BE2C (cell line): ENCODE data around the gene TOP2B.

Experiments used
- DNase-seq: peaks from one replicate; pipeline ENCODE4 v3.0.0-alpha.2; 2020
- H3K27me3 ChIP-seq: fragments of 250-450 bp; sonication (Bioruptor Pico); 2 replicates; pipeline ENCODE4 v1.5.1; 2020; ENCODE audit warnings: mild to moderate bottlenecking
- H3K36me3 ChIP-seq: fragments of 250-450 bp; sonication (Bioruptor Pico); 2 replicates; pipeline ENCODE4 v1.5.1; 2020; ENCODE audit warnings: mild to moderate bottlenecking
- H3K4me1 ChIP-seq: fragments of 250-450 bp; sonication (Bioruptor Pico); 2 replicates; pipeline ENCODE4 v1.5.1; 2020
- H3K4me3 ChIP-seq: 2 replicates; pipeline ENCODE4 v1.5.1; 2011; ENCODE audit warnings: low read depth, low read length
- H3K9me3 ChIP-seq: fragments of 250-450 bp; sonication (Bioruptor Pico); 2 replicates; pipeline ENCODE4 v1.5.1; 2020
- TF ChIP-seq, protein P1 (sequence below): IDR thresholded peaks from 2 replicates; pipeline ENCODE4 v1.5.1; 2012; ENCODE audit warnings: mild to moderate bottlenecking, low read depth, low read length

The TOP2B gene

DNA sequence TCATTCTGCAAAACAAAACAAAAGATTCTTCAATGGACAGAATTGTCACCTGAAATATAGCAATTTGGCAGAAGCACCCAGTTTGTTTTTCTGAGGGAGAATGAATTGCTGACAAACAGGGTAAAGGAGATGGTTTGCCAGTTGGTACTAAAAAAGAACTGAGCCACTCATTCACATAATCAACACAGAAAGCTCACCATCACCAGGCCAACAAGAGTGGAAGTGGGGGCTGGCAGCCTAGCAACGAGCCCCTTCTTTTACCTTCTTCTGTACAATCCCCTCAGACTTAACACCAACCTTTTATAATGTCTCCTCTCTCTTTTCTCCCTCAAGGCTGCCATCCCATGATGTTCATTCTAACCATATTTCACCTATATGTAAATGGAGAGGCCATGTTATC lies 5.9 kb downstream of the TOP2B start:
- DNase-seq: no peak

DNA sequence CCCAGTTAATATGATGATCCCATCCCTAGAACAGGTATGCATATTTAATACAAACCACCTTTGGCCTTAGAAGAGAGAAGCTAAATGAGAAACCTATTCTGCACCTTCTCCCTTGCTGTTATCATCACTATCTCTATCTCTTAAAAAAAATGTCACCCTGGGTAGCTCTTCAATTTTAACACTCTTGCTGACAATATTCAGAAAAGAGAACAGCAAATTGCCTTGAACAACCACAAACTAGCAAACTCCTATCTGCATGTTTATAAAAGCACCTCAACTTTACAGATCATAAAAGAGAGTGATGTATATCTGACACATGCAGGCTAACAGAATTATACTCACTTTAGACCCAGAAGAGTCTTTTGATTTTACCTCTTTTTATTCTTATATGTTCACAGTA lies 7.4 kb downstream of the TOP2B start:
- Histone ChIP-seq H3K9me3 (no peaks in the 10 kb centered on the region), H3K4me1 (no peaks in the 10 kb centered on the region), H3K4me3 (no peak overlapping the region), H3K36me3 (no peaks in the 10 kb centered on the region), H3K27me3 (no peaks in the 10 kb centered on the region)
- no peak for DNase-seq
- TF ChIP-seq, protein P1, sequence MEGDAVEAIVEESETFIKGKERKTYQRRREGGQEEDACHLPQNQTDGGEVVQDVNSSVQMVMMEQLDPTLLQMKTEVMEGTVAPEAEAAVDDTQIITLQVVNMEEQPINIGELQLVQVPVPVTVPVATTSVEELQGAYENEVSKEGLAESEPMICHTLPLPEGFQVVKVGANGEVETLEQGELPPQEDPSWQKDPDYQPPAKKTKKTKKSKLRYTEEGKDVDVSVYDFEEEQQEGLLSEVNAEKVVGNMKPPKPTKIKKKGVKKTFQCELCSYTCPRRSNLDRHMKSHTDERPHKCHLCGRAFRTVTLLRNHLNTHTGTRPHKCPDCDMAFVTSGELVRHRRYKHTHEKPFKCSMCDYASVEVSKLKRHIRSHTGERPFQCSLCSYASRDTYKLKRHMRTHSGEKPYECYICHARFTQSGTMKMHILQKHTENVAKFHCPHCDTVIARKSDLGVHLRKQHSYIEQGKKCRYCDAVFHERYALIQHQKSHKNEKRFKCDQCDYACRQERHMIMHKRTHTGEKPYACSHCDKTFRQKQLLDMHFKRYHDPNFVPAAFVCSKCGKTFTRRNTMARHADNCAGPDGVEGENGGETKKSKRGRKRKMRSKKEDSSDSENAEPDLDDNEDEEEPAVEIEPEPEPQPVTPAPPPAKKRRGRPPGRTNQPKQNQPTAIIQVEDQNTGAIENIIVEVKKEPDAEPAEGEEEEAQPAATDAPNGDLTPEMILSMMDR: no peak

More for the DNA sequence above, 5.9 kb downstream of the TOP2B start:
- H3K4me3 ChIP-seq: no peak overlapping the region
- TF ChIP-seq, protein P1: no peak
- no peaks in the 10 kb centered on the region for H3K9me3 ChIP-seq
- no peaks in the 10 kb centered on the region for H3K4me1 ChIP-seq
- H3K36me3 ChIP-seq: no peaks in the 10 kb centered on the region
- no peaks in the 10 kb centered on the region for H3K27me3 ChIP-seq

DNA sequence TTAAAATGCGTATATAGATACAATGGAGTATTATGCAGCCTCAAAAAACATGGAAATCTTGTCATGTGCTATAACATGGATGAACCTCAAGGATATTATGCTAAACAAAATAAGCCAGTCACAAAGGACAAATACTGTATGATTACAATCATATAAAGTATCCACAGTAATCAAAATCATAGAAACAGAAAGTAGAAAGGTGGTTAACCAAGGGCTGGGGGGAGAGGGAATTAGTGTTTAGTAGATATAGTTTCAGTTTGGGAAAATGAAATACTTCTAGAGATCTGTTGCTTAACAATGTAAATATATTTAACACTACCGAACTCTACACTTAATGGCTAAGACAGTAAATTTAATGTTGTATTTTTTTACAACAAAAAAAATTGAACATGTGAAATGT lies 9.0 kb downstream of the TOP2B start:
- Histone ChIP-seq H3K4me3 (no peak overlapping the region), H3K4me1 (no peaks in the 10 kb centered on the region), H3K36me3 (no peaks in the 10 kb centered on the region), H3K9me3 (no peaks in the 10 kb centered on the region), H3K27me3 (no peaks in the 10 kb centered on the region)
- DNase-seq: no peak
- TF ChIP-seq, protein P1: no peak

DNA sequence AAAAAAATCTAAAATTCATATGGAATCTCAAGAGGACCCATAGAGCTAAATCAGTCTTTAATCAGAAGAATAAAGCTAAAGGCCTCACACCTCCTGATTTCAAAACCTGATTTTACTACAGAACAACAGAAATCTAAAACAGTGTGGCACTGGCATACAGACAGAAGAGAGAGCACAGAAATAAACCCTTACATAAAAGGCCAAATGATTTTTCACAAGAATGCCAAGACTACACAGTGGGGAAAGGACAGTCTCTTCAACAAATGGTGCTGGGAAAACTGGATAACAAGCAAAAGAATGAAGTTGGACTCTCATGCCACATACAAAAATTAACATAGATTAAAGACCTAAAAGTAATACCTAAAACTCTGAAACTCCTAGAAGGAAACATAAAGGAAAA lies 10.1 kb downstream of the TOP2B start:
- H3K36me3 ChIP-seq: no peaks in the 10 kb centered on the region
- no peaks in the 10 kb centered on the region for H3K4me1 ChIP-seq
- DNase-seq: no peak
- no peaks in the 10 kb centered on the region for H3K27me3 ChIP-seq
- TF ChIP-seq, protein P1: no peak
- no peaks in the 10 kb centered on the region for H3K9me3 ChIP-seq
- no peak overlapping the region for H3K4me3 ChIP-seq

DNA sequence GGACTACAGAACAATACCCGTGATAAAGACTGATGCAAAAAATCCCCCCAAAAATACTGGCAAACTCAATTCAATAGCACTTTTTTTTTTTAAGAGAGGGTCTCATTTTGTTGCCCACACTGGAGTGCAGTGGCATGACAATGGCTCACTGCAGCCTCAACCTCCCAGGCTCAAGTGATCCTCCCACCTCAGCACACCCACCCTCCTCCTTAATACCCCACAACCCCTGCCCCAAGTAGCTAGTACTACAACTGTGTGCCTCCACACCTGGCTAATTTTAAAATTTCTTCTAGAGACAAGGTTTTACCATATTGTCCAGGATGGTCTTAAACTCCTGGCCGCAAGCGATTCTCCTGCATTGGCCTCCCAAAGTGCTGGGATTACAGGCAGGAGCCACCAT lies 11.4 kb downstream of the TOP2B start:
- TF ChIP-seq, protein P1: no peak
- DNase-seq: no peak
- no peaks in the 10 kb centered on the region for H3K27me3 ChIP-seq
- no peaks in the 10 kb centered on the region for H3K36me3 ChIP-seq
- H3K4me1 ChIP-seq: no peaks in the 10 kb centered on the region
- H3K4me3 ChIP-seq: no peak overlapping the region
- no peaks in the 10 kb centered on the region for H3K9me3 ChIP-seq

DNA sequence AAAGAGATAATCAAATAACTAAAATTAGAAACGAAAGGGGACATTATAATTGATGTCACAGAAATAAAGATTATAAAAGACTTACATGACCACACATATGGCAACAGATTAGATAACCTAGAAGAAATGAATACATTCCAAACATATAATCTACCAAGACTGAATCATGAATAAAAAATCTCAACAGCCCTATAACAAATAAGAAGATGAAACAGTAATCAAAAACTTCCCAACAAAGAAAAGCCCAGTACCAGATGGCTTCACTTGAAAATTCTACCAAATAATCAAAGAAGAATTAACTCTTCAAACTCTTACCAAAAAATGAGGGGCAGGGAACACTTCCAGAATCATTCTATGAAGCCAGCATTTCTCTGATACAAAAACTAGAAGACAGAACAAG lies 11.8 kb downstream of the TOP2B start:
- TF ChIP-seq, protein P1: no peak
- H3K27me3 ChIP-seq: no peaks in the 10 kb centered on the region
- no peaks in the 10 kb centered on the region for H3K4me1 ChIP-seq
- no peak for DNase-seq
- no peaks in the 10 kb centered on the region for H3K9me3 ChIP-seq
- no peak overlapping the region for H3K4me3 ChIP-seq
- no peaks in the 10 kb centered on the region for H3K36me3 ChIP-seq
